GM18517 (cell line): Measurements from ENCODE around the gene MTOR.

Experiments used
- ATAC-seq: cut with Tn5 transposase; IDR thresholded peaks from one replicate; pipeline ENCODE4 v1.9.1; 2021; ENCODE audit warnings: mild to moderate bottlenecking, moderate library complexity; ENCODE audit not compliant: unreplicated experiment

The MTOR gene

DNA sequence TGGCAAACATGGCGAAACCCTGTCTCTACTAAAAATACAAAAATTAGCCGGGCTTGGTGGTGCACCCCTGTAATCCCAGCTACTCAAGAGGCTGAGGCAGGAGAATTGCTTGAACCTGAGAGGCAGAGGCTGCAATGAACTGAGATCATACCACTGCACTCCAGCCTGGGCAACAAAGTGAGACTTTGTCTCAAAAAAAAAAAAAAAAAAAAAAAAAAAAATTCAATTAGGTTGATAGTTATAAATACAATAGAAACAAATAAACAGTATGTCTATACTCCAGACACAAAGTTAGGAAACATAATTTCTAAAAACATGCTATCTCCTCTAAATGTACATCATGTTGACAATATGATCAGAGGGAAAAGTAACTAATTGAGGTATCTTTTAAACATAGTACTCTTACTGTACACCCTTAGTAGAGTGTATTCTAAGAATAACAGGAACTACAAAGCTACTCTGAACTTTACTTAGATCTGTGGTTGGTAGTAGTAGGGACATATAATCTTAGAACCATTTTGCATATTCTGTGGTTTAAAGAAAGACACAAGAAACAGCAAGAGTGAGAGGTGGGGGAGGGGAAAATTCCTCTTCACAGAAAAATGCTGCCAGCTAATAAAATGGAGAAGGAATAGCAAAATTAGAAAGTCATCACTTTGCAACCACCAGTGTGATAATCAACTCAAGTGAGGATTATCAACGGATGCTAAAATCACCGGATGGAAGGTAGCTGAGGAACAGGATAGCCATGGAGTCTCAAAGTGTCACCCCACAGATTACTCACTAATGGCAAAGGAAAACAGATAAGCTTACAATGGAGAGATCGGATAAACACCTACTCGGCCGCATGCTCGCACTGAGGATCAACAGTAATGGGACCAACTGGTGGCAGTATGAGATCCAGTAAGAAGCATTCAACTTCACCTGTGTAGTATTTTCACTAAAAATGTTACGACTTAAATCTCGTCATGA lies 35.0 kb downstream of the MTOR start:
- ATAC-seq: no peak

DNA sequence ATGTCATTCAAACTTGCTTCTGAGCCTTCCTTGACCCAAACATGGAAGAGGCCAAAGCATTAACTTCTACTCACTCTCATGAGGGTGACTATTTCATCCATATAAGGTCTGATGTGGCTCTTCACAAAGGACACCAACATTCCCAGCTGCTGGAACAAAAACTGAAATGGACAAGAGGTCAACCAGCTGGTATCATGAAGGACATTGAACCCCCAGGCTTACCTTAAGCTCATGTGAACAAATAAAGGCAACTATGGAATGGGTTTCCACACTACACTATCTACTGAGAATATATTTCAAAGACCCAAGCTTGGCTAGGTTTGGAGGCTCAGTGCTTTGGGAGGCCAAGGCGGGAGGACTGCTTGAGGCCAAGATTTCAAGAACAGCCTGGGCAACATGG lies 46.3 kb downstream of the MTOR start:
- ATAC-seq: no peak

- no peak for ATAC-seq
Observed at GRCh38 chr1:11215381-11216005, 46.9 kb downstream of the MTOR start.

DNA sequence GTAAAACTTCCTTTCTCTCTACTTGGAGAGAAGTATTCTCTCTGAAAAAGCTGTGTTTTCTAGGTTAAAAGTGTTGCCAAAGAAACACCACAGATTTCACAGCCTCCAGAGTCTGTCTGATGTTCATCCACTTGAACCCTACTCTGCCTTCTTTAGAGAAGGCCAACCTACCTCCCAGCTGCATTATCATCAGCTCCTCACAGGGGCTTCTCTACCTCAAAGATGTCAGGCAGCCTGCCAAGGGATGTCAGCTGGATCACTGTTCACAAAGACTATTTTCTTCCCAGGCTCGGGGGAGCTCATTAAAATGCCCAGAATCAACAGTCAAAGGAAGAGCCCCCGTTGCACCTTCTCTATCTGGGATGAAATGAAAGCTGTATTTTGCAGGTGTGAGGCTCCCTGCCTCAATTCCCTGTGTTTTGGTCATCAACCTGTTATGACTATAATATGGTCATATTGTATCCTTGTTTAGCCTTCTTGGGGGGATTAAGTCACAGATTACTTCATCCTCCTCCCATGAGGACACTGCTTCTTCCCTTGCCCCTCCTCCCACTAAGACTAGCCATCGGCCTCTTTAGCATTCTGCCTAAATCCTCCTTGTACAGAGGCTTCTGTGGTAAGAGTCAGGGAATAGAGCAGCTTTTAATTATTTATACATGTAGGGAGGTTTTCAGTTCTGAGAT lies 47.5 kb downstream of the MTOR start:
- ATAC-seq: no peak

- no peak for ATAC-seq
Observed at GRCh38 chr1:11211925-11212587, 50.3 kb downstream of the MTOR start.

GRCh38 chr1:11211461-11211860 lies 50.9 kb downstream of the MTOR start:
- no peak for ATAC-seq

- no peak for ATAC-seq
Observed at GRCh38 chr1:11207898-11208611, 54.3 kb downstream of the MTOR start.

GRCh38 chr1:11204396-11205190 lies 57.8 kb downstream of the MTOR start:
- ATAC-seq: no peak

- ATAC-seq: no peak
Observed at GRCh38 chr1:11198851-11199594, 63.3 kb downstream of the MTOR start.

- ATAC-seq: no peak
Observed at GRCh38 chr1:11198257-11198656, 64.1 kb downstream of the MTOR start.

DNA sequence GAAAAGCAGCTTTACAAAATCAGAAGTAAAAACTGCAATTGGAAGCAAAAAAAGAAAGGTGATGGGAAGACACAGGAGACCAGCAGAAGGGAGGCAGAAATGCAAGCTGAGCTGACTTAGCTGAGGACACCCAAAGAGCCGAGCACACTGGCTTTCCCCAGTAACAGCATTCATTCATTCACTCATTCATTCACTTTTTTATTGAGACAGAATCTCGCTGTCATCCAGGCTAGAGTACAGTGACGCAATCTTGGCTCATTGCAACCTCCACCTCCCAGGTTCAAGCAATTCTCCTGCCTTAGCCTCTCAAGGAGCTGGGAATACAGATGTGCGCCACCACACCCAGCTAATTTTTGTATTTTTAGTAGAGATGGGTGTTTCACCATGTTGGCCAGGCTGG lies 65.0 kb downstream of the MTOR start:
- no peak for ATAC-seq

GRCh38 chr1:11196945-11197344 lies 65.4 kb downstream of the MTOR start:
- ATAC-seq: no peak

- no peak for ATAC-seq
Observed at GRCh38 chr1:11194407-11195176, 67.8 kb downstream of the MTOR start.

GRCh38 chr1:11193376-11193775 lies 69.0 kb downstream of the MTOR start:
- ATAC-seq: no peak

GRCh38 chr1:11188858-11189451 lies 73.4 kb downstream of the MTOR start, which contains the start of gene ANGPTL7:
TSS of gene ANGPTL7 (plus strand) at chr1:11189355. CDS start at chr1:11189580, 225 bp downstream.
- no peak for ATAC-seq

DNA sequence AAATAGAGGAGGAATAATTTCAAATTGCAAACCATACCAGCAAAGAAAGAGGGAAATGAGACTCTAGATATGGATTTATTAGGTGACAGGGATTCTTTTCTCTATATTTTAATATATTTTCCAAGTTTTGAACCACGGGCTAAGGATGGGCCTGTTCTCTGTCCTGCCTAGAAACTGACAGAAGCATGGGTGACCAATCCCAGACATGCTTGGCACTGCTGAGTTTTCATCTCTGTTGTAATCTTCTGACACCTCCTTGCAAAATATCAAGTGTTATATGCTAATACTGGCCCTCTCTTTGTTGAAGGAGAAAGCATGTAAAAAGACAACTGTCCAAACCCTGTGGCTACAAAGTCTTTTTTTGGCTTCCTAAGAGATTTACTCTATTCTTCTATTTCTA lies 74.0 kb downstream of the MTOR start:
- ATAC-seq: no peak

DNA sequence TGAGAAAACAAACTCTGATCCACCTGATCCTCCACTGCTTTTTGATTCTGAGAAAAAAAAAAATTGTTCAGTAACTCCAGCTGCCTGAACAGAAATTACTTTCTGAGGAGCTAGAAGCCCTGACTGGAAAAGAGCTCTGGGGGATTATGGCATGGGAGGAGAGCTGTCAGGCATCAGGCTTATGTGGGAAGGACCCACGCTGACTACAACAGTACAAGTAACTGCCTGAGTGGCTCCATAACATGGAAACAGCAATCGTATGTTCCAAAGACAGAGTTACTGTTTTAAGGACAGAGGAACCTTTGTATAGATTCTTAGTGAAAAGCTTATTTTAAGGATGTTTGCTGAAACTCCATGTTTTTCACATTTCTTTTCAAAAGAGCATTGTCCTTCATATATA lies 74.4 kb downstream of the MTOR start:
- no peak for ATAC-seq

GRCh38 chr1:11187494-11187893 lies 74.9 kb downstream of the MTOR start:
- no peak for ATAC-seq
